ENCODE results near the gene TMEM150A. TPM values are rescaled to one million over a fixed set of nuclear protein-coding genes. Genes with fewer than 3 reads are reported as not detected.
"Not testable (repeated sequence)": the region's sequence is repeated elsewhere in the genome, so short reads cannot be mapped to it uniquely, and the experiment has no call there.

The TMEM150A gene
- total and polyA plus RNA-seq, 2 of the 13 experiments (the other 11 are each of a cell fraction or from before 2014, with no cell fraction given): 30.1 to 70.4 TPM

DNA sequence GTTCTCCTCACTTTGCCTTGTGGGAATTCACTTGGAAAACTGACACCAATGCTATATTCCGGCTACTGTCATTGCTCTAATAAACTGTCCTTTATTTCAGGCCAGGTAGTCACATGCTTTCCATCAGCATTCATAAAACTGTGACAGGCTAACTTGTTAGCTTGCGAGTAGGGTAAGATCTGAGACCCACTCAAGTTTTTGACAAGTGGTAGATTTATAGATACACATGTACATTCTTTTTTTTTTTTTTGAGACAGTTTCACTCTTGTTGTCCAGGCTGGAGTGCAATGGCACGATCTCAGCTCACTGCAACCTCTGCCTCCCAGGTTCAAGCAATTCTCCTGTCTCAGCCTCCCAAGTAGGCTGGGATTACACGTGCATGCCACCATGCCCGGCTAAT is 15.2 kb upstream of the TMEM150A start:
- Histone ChIP-seq H3K4me3 (replicated peaks in 1 of 3; ENCODE audit: insufficient read depth in 1 of 3, low read depth in 2 of 3, low read length in 3 of 3) (peak overlapping the region; percentile 85 to 98 (median 92); a peak in 5 of 6 replicates), H3K9ac (ENCODE audit: insufficient read depth, low read depth, low read length) (peak overlapping the region; percentile 98), H3K36me3 (replicated peaks in 1 of 2; ENCODE audit: control insufficient read depth in 1 of 2, insufficient read depth in 2 of 2, low read length in 2 of 2) (peaks cover 9 to 34% of the 10 kb centered on the region in 2 experiments), H3K79me2 (ENCODE audit: insufficient read depth, low read length) (peaks cover 39% of the 10 kb centered on the region), H3K4me1 (ENCODE audit: insufficient read depth, low read length) (peaks cover 76% of the 10 kb centered on the region), H3K27ac (ENCODE audit: extremely low read length, insufficient read depth, low read length) (peak overlapping the region; percentile 91), H3K4me2 (ENCODE audit: low read depth, low read length) (peak overlapping the region; percentile 72)
- intact Hi-C loops (cut with micrococcal nuclease; ENCODE audit: unreplicated experiment): loop anchor here (2.0 kb wide), 1 partner anchor 33 kb away; the partner anchor contains the start of gene VAMP5
- CTCF ChIA-PET (ENCODE audit: low intra/inter-chr PET ratio, low total read pairs); H3K27me3 ChIP-seq (ENCODE audit: control insufficient read depth in 1 of 2, insufficient read depth in 2 of 2, low read length in 2 of 2); ATAC-seq; BruUV-seq (replicated peaks); H3K9me3 ChIP-seq (ENCODE audit: low read length); H4K20me1 ChIP-seq (ENCODE audit: insufficient read depth, low read length); in situ Hi-C loops (cut with HindIII; ENCODE audit: extremely low pct_ligation_motif_present, low pct_unique_long_range_greater_than_20kb); FAIRE-seq; H2AFZ ChIP-seq (ENCODE audit: low read length); DNase-seq (ENCODE audit: low spot score): not testable (repeated sequence)
- TF ChIP-seq, protein P1, sequence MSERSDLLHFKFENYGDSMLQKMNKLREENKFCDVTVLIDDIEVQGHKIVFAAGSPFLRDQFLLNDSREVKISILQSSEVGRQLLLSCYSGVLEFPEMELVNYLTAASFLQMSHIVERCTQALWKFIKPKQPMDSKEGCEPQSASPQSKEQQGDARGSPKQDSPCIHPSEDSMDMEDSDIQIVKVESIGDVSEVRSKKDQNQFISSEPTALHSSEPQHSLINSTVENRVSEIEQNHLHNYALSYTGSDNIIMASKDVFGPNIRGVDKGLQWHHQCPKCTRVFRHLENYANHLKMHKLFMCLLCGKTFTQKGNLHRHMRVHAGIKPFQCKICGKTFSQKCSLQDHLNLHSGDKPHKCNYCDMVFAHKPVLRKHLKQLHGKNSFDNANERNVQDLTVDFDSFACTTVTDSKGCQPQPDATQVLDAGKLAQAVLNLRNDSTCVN (CRISPR knock-in tag; IDR thresholded peaks at IDR 0.05; ENCODE audit: borderline replicate concordance): 0 out of 2 replicates have a peak, but pooled peaks have one; percentile 44
- TF ChIP-seq POLR2A (IDR thresholded peaks at IDR 0.05; ENCODE audit: insufficient read depth in 1 of 2, low read depth in 2 of 2, low read length in 2 of 2): peak in 1 of 2 experiments; percentile 23; a peak in 1 of 4 replicates
- TF ChIP-seq, protein P2, sequence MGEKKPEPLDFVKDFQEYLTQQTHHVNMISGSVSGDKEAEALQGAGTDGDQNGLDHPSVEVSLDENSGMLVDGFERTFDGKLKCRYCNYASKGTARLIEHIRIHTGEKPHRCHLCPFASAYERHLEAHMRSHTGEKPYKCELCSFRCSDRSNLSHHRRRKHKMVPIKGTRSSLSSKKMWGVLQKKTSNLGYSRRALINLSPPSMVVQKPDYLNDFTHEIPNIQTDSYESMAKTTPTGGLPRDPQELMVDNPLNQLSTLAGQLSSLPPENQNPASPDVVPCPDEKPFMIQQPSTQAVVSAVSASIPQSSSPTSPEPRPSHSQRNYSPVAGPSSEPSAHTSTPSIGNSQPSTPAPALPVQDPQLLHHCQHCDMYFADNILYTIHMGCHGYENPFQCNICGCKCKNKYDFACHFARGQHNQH (CRISPR knock-in tag; IDR thresholded peaks at IDR 0.05): 0 out of 2 replicates have a peak, but pooled peaks have one; percentile 15
- 83% methylated on average over 5 of the region's 5 CpGs for WGBS (ENCODE audit: low lambda C conversion rate)
- POLR2A ChIA-PET: interaction anchor here (2.8 to 25.7 kb wide), 3 partner anchors 25 to 78 kb away, joined by 17 to 795 read pairs (median 36); partner anchors contain the start of genes GGCX, MAT2A, RNF181 and TMEM150A

DNA sequence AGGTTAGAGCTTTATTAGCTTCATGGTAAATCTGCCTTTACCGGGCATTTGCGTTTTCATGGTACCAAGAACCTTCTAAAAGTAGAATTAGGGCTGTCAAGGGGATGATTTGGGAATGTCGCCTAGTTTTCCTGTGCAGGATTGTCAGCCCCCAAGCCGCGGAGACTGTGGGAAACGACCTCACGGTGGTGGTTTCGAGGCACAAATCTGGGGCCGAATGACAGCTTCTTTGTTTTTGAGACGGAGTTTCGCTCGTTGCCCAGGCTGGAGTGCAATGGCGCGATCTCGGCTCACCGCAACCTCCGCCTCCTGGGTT is 12.9 kb upstream of the TMEM150A start:
- peaks cover 45% of the 10 kb centered on the region for H3K79me2 ChIP-seq (ENCODE audit: insufficient read depth, low read length)
- TF ChIP-seq, protein P3, sequence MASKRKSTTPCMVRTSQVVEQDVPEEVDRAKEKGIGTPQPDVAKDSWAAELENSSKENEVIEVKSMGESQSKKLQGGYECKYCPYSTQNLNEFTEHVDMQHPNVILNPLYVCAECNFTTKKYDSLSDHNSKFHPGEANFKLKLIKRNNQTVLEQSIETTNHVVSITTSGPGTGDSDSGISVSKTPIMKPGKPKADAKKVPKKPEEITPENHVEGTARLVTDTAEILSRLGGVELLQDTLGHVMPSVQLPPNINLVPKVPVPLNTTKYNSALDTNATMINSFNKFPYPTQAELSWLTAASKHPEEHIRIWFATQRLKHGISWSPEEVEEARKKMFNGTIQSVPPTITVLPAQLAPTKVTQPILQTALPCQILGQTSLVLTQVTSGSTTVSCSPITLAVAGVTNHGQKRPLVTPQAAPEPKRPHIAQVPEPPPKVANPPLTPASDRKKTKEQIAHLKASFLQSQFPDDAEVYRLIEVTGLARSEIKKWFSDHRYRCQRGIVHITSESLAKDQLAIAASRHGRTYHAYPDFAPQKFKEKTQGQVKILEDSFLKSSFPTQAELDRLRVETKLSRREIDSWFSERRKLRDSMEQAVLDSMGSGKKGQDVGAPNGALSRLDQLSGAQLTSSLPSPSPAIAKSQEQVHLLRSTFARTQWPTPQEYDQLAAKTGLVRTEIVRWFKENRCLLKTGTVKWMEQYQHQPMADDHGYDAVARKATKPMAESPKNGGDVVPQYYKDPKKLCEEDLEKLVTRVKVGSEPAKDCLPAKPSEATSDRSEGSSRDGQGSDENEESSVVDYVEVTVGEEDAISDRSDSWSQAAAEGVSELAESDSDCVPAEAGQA (IDR thresholded peaks at IDR 0.05; ENCODE audit: low read depth): no peak
- TF ChIP-seq, protein P3 (CRISPR knock-in tag; IDR thresholded peaks at IDR 0.05; ENCODE audit: borderline replicate concordance): 0 out of 2 replicates have a peak, but pooled peaks have one; percentile 2
- no peak for TF ChIP-seq ZNF552 (CRISPR knock-in tag; IDR thresholded peaks at IDR 0.05; ENCODE audit: borderline replicate concordance)
- TF ChIP-seq CHD4 (IDR thresholded peaks at IDR 0.05; ENCODE audit: borderline replicate concordance, low read length): 0 out of 2 replicates have a peak, but pooled peaks have one; percentile 72
- 0 out of 2 replicates have a peak, but pooled peaks have one; percentile 15 for TF ChIP-seq ZNF773 (CRISPR knock-in tag; IDR thresholded peaks at IDR 0.05; ENCODE audit: borderline replicate concordance)

More for the DNA sequence above, 12.9 kb upstream of the TMEM150A start:
- peaks cover 13% of the 10 kb centered on the region for H4K20me1 ChIP-seq (ENCODE audit: insufficient read depth, low read length)
- H3K4me3 ChIP-seq (replicated peaks in 1 of 3; ENCODE audit: insufficient read depth in 1 of 3, low read depth in 2 of 3, low read length in 3 of 3): no peak overlapping the region
- in situ Hi-C loops (cut with HindIII; ENCODE audit: extremely low pct_ligation_motif_present, low pct_unique_long_range_greater_than_20kb) (no loop called here), intact Hi-C loops (cut with micrococcal nuclease; ENCODE audit: unreplicated experiment) (no loop called here)
- no peak for DNase-seq (ENCODE audit: low spot score)
- no peaks in the 10 kb centered on the region; a peak in 1 of 5 replicates for H3K27me3 ChIP-seq (ENCODE audit: control insufficient read depth in 1 of 2, insufficient read depth in 2 of 2, low read length in 2 of 2)
- no TSS peak for BruUV-seq (replicated peaks)
- POLR2A ChIA-PET: interaction anchor here (1.7 to 25.7 kb wide), 5 partner anchors 10 to 76 kb away, joined by 8 to 795 read pairs (median 17); partner anchors contain the start of genes GGCX, MAT2A, RNF181 and TMEM150A
- ATAC-seq: no peak
- H3K4me1 ChIP-seq (ENCODE audit: insufficient read depth, low read length): peaks cover 70% of the 10 kb centered on the region
- H3K27ac ChIP-seq (ENCODE audit: extremely low read length, insufficient read depth, low read length): peak overlapping the region; percentile 91
- 96% methylated on average over 17 of the region's 17 CpGs for WGBS (ENCODE audit: low lambda C conversion rate)
- no peak overlapping the region for H3K4me2 ChIP-seq (ENCODE audit: low read depth, low read length)
- no peak overlapping the region; the same call in 1 of the 2 replicates for H3K9ac ChIP-seq (ENCODE audit: insufficient read depth, low read depth, low read length)
- H3K9me3 ChIP-seq (ENCODE audit: low read length): no peaks in the 10 kb centered on the region
- CTCF ChIA-PET (ENCODE audit: low intra/inter-chr PET ratio, low total read pairs): no interaction called here
- no peak for FAIRE-seq
- H2AFZ ChIP-seq (ENCODE audit: low read length): no peak overlapping the region
- peaks cover 4 to 16% of the 10 kb centered on the region in 2 experiments for H3K36me3 ChIP-seq (replicated peaks in 1 of 2; ENCODE audit: control insufficient read depth in 1 of 2, insufficient read depth in 2 of 2, low read length in 2 of 2)
